CD14-positive monocyte (primary cell): Measurements from ENCODE around the gene PCDHA1. TPM values are rescaled to one million over a fixed set of nuclear protein-coding genes. Genes with fewer than 3 reads are reported as not detected.
A peak's percentile ranks its signal among the peaks of the same experiment; 100 is the strongest.

Source experiments
- DNase-seq, 3 donors: peaks; one replicate each; pipeline ENCODE4 v3.0.0-alpha.2; 2011 to 2022
- H2AFZ ChIP-seq: 2 replicates; pipeline ENCODE4 v1.6.0; 2012; ENCODE audit warnings: mild to moderate bottlenecking, low read depth, low read length, inconsistent platforms; ENCODE audit not compliant: insufficient read depth, poor library complexity, severe bottlenecking
- H3K27ac ChIP-seq, 2 donors: 1 replicate in 1 of 2; 2 replicates in 1 of 2; pipeline ENCODE4 v1.5.1; 2012 to 2013; ENCODE audit warnings: low read length in 2 of 2, control low read depth in 1 of 2, inconsistent platforms in 1 of 2, low read depth in 1 of 2, mild to moderate bottlenecking in 1 of 2
- H3K27me3 ChIP-seq, 2 donors: one replicate each; pipeline versions ENCODE4 v1.6.0 to v1.6.1; 2011 to 2013; ENCODE audit warnings: low read length in 2 of 2; ENCODE audit not compliant: control insufficient read depth in 2 of 2, insufficient read depth in 2 of 2
- H3K36me3 ChIP-seq, 2 donors: replicated peaks in 1 of 2; 1 replicate in 1 of 2; 2 replicates in 1 of 2; pipeline versions ENCODE4 v1.5.1 to v1.6.1; 2012 to 2013; ENCODE audit warnings: low read length in 2 of 2, control low read depth in 1 of 2, inconsistent platforms in 1 of 2, mild to moderate bottlenecking in 1 of 2; ENCODE audit not compliant: insufficient read depth in 2 of 2, control insufficient read depth in 1 of 2
- H3K4me1 ChIP-seq, 2 donors: 1 replicate in 1 of 2; 2 replicates in 1 of 2; pipeline versions ENCODE4 v1.5.1 to v1.6.1; 2012 to 2013; ENCODE audit warnings: low read length in 2 of 2, control low read depth in 1 of 2, inconsistent platforms in 1 of 2, mild to moderate bottlenecking in 1 of 2, moderate library complexity in 1 of 2; ENCODE audit not compliant: insufficient read depth in 2 of 2, control insufficient read depth in 1 of 2
- H3K4me2 ChIP-seq: replicated peaks from 2 replicates; pipeline ENCODE3; 2012; ENCODE audit warnings: low read length, moderate library complexity, mild to moderate bottlenecking; ENCODE audit not compliant: poor library complexity, severe bottlenecking; ENCODE audit errors: extremely low read depth
- H3K4me3 ChIP-seq, 3 experiments: fragments of 200-600 bp in 1 of 3; sonication (generic) in 1 of 3; replicated peaks in 1 of 3; 1 replicate in 2 of 3; 2 replicates in 1 of 3; pipeline ENCODE4 v1.5.1; 2011 to 2013; ENCODE audit warnings: low read length in 3 of 3, mild to moderate bottlenecking in 3 of 3, control low read depth in 2 of 3, low read depth in 2 of 3, inconsistent platforms in 1 of 3, moderate library complexity in 1 of 3
- H3K79me2 ChIP-seq: 2 replicates; pipeline ENCODE4 v1.6.0; 2012; ENCODE audit warnings: mild to moderate bottlenecking, control low read depth, inconsistent platforms, low read length, moderate library complexity; ENCODE audit not compliant: insufficient read depth
- H3K9ac ChIP-seq: 2 replicates; pipeline ENCODE4 v1.6.0; 2017; ENCODE audit warnings: low read length, mild to moderate bottlenecking; ENCODE audit not compliant: insufficient read depth, poor library complexity, severe bottlenecking
- H3K9me3 ChIP-seq, 2 donors: replicated peaks in 1 of 2; 1 replicate in 1 of 2; 2 replicates in 1 of 2; pipeline versions ENCODE4 v1.5.1 to v1.6.1; 2012 to 2013; ENCODE audit warnings: low read length in 2 of 2, control low read depth in 1 of 2; ENCODE audit not compliant: control insufficient read depth in 1 of 2, insufficient read depth in 1 of 2
- H4K20me1 ChIP-seq: 2 replicates; pipeline ENCODE4 v1.6.0; 2012; ENCODE audit warnings: mild to moderate bottlenecking, low read length, control low read depth, moderate library complexity; ENCODE audit not compliant: insufficient read depth
- H3K27ac Mint-ChIP-seq, 7 donors: one replicate each; pipeline ENCODE4 v1.8.0; 2020; ENCODE audit warnings: mild to moderate bottlenecking in 7 of 7, mixed read lengths in 7 of 7, moderate library complexity in 6 of 7, inconsistent platforms in 2 of 7
- H3K27me3 Mint-ChIP-seq, 3 donors: one replicate each; pipeline ENCODE4 v1.8.0; 2021 to 2022; ENCODE audit warnings: low read depth in 3 of 3, mild to moderate bottlenecking in 3 of 3, mixed read lengths in 3 of 3, moderate library complexity in 3 of 3, inconsistent platforms in 1 of 3
- H3K36me3 Mint-ChIP-seq, 2 donors: one replicate each; pipeline ENCODE4 v1.8.0; 2020; ENCODE audit warnings: mixed read lengths in 2 of 2, inconsistent platforms in 1 of 2, mild to moderate bottlenecking in 1 of 2
- H3K4me1 Mint-ChIP-seq: one replicate; pipeline ENCODE4 v1.8.0; 2020; ENCODE audit warnings: mild to moderate bottlenecking, mixed read lengths
- H3K4me3 Mint-ChIP-seq, 2 donors: one replicate each; pipeline ENCODE4 v1.8.0; 2020; ENCODE audit warnings: mild to moderate bottlenecking in 2 of 2, mixed read lengths in 2 of 2, moderate library complexity in 1 of 2
- H3K9me3 Mint-ChIP-seq, 7 donors: one replicate each; pipeline ENCODE4 v1.8.0; 2020 to 2022; ENCODE audit warnings: mixed read lengths in 7 of 7, mild to moderate bottlenecking in 6 of 7, moderate library complexity in 6 of 7, inconsistent platforms in 2 of 7
- WGBS: methylation state at CpG from one replicate; pipeline ENCODE4 v1.1.5; 2013; ENCODE audit warnings: missing lambda C conversion rate; ENCODE audit not compliant: insufficient coverage; 5-methylcytosine and 5-hydroxymethylcytosine counted together
- intact Hi-C, 2 donors: fragments of 100-400 bp; cut with micrococcal nuclease; formaldehyde crosslinking; loops; one replicate each; pipeline versions ENCODE4 v1.15.0 to v1.15.1; 2023
- polyA plus RNA-seq, 3 donors: library from polyadenylated mRNA; depleted of rRNA in 1 of 3; unstranded in 2 of 3; stranded (reverse) in 1 of 3; fragments of 300-500 nt in 2 of 3; fragments of >200 nt in 1 of 3; fragmentation: Illumina TruSeq in 2 of 3; gene quantifications; 1 replicate in 2 of 3; 2 replicates in 1 of 3; pipeline ENCODE4 v1.2.3, GENCODE V29; 2012 to 2021
- TF ChIP-seq, protein P1 (sequence below): fragments of 200-600 bp; IDR thresholded peaks from one replicate; pipeline ENCODE4 v1.8.0; 2022; ENCODE audit warnings: antibody characterized with exemption, mild to moderate bottlenecking

PCDHA1 gene
- polyA plus RNA-seq, 3 donors: not detected

DNA sequence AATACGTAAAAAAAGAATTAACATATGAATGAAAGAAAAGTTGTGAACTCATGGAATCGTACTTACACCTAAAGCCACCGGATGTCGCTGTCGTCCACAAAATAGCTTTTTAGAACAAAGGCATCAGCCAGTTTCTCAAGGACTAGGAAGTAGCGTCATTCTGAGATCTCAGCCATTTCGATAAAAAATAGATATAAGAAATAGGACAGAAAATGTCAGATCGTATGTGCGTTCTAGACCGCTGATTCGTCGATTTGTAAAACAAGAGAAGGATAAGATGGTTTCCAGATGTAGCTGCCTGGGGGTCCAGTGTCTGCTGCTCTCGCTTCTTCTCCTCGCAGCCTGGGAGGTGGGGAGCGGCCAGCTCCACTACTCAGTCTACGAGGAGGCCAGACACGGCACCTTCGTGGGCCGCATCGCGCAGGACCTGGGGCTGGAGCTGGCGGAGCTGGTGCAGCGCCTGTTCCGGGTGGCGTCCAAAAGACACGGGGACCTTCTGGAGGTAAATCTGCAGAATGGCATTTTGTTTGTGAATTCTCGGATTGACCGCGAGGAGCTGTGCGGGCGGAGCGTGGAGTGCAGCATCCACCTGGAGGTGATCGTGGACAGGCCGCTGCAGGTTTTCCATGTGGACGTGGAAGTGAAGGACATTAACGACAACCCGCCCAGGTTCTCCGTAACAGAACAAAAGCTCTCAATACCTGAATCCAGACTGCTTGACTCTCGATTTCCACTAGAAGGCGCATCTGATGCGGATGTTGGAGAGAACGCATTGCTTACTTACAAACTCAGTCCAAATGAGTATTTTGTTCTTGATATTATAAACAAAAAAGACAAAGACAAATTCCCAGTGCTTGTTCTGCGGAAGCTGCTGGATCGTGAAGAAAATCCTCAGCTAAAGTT lies 70.1 kb downstream of the PCDHA1 start, which contains the start of gene PCDHA10:
PCDHA10 (plus strand) TSS at position 126 of the 903 bp plus-strand sequence; CDS start at position 278, 152 bp downstream.
- Mint-ChIP-seq H3K9me3 (peaks cover 18 to 51% (median 41%) of the 10 kb centered on the region in 7 donors), H3K4me3 (peak within 1 kb of the TSS in 1 of 2 donors; percentile 32), H3K36me3 (no peaks in the 10 kb centered on the region), H3K27ac (no peak within 1 kb of the TSS), H3K4me1 (no peaks in the 10 kb centered on the region), H3K27me3 (peaks cover 5 to 12% (median 10%) of the 10 kb centered on the region in 3 donors)
- no peak within 1 kb of the TSS for H3K9ac ChIP-seq
- intact Hi-C loops: no loop called here
- H3K27ac ChIP-seq: no peak within 1 kb of the TSS
- peaks cover 37 to 45% of the 10 kb centered on the region in 2 donors for H3K9me3 ChIP-seq
- 23% methylated on average over 17 of the region's 44 CpGs for WGBS
- H4K20me1 ChIP-seq: no peaks in the 10 kb centered on the region
- no peak within 1 kb of the TSS for H2AFZ ChIP-seq
- TF ChIP-seq, protein P1, sequence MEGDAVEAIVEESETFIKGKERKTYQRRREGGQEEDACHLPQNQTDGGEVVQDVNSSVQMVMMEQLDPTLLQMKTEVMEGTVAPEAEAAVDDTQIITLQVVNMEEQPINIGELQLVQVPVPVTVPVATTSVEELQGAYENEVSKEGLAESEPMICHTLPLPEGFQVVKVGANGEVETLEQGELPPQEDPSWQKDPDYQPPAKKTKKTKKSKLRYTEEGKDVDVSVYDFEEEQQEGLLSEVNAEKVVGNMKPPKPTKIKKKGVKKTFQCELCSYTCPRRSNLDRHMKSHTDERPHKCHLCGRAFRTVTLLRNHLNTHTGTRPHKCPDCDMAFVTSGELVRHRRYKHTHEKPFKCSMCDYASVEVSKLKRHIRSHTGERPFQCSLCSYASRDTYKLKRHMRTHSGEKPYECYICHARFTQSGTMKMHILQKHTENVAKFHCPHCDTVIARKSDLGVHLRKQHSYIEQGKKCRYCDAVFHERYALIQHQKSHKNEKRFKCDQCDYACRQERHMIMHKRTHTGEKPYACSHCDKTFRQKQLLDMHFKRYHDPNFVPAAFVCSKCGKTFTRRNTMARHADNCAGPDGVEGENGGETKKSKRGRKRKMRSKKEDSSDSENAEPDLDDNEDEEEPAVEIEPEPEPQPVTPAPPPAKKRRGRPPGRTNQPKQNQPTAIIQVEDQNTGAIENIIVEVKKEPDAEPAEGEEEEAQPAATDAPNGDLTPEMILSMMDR: no peak
- H3K4me3 ChIP-seq: no peak within 1 kb of the TSS
- H3K36me3 ChIP-seq: no peaks in the 10 kb centered on the region
- no peak for DNase-seq
- H3K4me2 ChIP-seq: no peak within 1 kb of the TSS
- no peaks in the 10 kb centered on the region for H3K79me2 ChIP-seq
- H3K4me1 ChIP-seq: no peaks in the 10 kb centered on the region
- H3K27me3 ChIP-seq: peaks cover 0 to 13% of the 10 kb centered on the region in 2 donors

DNA sequence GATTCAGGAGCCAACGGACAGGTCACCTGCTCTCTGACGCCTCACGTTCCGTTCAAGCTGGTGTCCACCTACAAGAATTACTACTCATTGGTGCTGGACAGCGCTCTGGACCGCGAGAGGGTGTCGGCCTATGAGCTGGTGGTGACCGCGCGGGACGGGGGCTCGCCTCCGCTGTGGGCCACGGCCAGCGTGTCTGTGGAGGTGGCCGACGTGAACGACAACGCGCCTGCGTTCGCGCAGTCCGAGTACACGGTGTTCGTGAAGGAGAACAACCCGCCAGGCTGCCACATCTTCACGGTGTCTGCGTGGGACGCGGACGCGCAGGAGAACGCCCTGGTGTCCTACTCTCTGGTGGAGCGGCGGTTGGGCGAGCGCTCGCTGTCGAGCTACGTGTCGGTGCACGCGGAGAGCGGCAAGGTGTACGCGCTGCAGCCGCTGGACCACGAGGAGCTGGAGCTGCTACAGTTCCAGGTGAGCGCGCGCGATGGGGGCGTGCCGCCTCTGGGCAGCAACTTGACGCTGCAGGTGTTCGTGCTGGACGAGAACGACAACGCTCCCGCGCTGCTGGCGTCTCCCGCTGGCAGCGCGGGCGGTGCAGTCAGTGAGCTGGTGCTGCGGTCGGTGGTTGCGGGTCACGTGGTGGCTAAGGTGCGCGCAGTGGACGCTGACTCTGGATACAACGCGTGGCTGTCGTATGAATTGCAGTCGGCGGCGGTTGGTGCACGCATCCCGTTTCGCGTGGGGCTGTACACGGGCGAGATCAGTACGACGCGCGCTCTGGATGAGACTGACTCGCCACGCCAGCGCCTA lies 71.4 kb downstream of the PCDHA1 start:
- peaks cover 5 to 12% (median 10%) of the 10 kb centered on the region in 3 donors for H3K27me3 Mint-ChIP-seq
- TF ChIP-seq, protein P1: no peak
- no peak overlapping the region for H3K4me3 ChIP-seq
- H3K4me3 Mint-ChIP-seq: no peak overlapping the region
- H3K4me1 Mint-ChIP-seq: no peaks in the 10 kb centered on the region
- H3K27ac ChIP-seq: no peak overlapping the region
- H3K4me1 ChIP-seq: no peaks in the 10 kb centered on the region
- peaks cover 28 to 61% (median 52%) of the 10 kb centered on the region in 7 donors for H3K9me3 Mint-ChIP-seq
- H3K79me2 ChIP-seq: no peaks in the 10 kb centered on the region
- peaks cover 49 to 58% of the 10 kb centered on the region in 2 donors for H3K9me3 ChIP-seq
- H3K27me3 ChIP-seq: peaks cover 0 to 13% of the 10 kb centered on the region in 2 donors
- WGBS: 55% methylated on average over 84 of the region's 94 CpGs
- no peak overlapping the region for H2AFZ ChIP-seq
- no peak overlapping the region for H3K4me2 ChIP-seq
- no peaks in the 10 kb centered on the region for H4K20me1 ChIP-seq
- intact Hi-C loops: no loop called here
- DNase-seq: no peak
- peak overlapping the region in 1 of 7 donors; percentile 28 for H3K27ac Mint-ChIP-seq
- H3K9ac ChIP-seq: no peak overlapping the region
- no peaks in the 10 kb centered on the region for H3K36me3 ChIP-seq
- H3K36me3 Mint-ChIP-seq: no peaks in the 10 kb centered on the region
